ENCODE data around the gene STK32B.
"Not testable (repeated sequence)": the region's sequence is repeated elsewhere in the genome, so short reads cannot be mapped to it uniquely, and the experiment has no call there.

Gene STK32B

DNA sequence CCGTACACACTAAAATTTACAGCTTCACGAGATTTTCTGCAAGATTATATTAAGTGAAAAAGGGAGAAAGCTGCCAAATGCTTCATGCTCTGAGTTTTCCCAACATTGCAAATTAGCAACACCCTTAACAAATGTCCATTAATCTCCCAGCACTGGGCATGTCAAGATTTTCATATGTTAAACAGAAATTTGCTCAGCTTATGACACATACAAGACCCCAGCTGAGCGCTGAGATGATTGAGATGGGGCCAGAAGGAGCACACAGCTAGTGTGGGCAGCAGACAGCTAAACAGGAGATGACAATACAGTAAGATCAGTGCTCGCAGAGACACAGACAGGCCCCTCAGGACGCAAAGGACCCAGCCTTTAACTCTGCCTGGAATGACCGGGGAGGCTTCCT, 208.8 kb downstream of the STK32B start:
- no peak for DNase-seq (ENCODE audit: low read depth, low spot score)

- no peak for DNase-seq (ENCODE audit: low read depth, low spot score)
Observed at GRCh38 chr4:5261866-5262265, 210.6 kb downstream of the STK32B start.

- DNase-seq (ENCODE audit: low read depth, low spot score) = no peak
Observed at GRCh38 chr4:5266991-5267390, 215.7 kb downstream of the STK32B start.

GRCh38 chr4:5267408-5267807, 216.1 kb downstream of the STK32B start:
- DNase-seq (ENCODE audit: low read depth, low spot score) = no peak

DNA sequence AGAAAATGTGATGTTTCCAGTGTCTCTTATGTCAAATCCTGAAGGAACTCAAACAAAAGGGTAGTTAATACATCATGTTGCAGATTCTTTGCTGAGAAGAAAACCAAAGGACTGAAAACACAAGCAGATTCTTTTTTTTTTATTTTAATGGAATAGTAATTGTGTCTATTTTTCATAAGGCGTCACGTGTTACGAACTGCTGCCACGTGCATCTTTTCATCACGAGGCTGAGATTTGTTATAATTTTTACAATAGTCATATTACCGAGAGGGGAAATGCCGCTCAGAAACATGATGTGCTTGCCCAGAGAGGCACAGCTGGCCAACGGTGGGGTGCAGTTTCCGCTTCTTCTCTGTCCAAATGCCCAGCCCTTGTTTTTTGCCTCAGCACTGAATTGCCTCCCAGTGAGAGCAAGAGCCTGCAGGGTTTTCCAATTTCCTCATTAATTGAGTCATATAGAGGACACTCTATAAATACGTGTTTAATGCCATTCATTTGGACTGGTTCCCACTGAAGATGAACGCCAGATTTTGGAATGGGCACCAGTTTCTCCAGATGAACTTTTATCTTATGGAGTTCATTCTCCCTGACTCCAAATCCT, 225.3 kb downstream of the STK32B start:
- no peak for DNase-seq (ENCODE audit: low read depth, low spot score)

GRCh38 chr4:5277079-5277478, 225.8 kb downstream of the STK32B start:
- DNase-seq (ENCODE audit: low read depth, low spot score) = no peak

DNA sequence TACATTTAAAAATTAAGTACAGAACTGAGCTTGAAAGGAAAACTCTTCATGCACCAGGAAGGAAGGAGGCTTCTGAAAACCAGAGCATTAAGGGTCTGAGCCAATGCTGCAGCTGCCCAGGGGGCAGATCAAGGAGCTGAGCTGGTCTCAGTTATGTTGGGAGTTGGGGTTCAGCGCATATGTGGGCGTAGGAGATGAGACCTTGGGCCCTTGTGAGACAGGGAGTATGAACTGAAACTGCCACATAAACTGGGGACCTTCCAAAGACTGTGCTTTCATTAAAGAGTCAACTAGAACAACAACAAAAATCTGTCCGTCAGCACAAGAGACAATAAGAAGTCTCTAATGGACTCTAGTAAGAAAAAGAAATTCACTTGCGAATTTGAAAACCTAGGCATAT, 226.9 kb downstream of the STK32B start:
- no peak for DNase-seq (ENCODE audit: low read depth, low spot score)

- DNase-seq (ENCODE audit: low read depth, low spot score) = not testable (repeated sequence)
Observed at GRCh38 chr4:5280069-5280468, 228.8 kb downstream of the STK32B start.

- DNase-seq (ENCODE audit: low read depth, low spot score) = no peak
Observed at GRCh38 chr4:5280828-5281227, 229.5 kb downstream of the STK32B start.

- DNase-seq (ENCODE audit: low read depth, low spot score) = no peak
Observed at GRCh38 chr4:5283837-5284236, 232.6 kb downstream of the STK32B start.

DNA sequence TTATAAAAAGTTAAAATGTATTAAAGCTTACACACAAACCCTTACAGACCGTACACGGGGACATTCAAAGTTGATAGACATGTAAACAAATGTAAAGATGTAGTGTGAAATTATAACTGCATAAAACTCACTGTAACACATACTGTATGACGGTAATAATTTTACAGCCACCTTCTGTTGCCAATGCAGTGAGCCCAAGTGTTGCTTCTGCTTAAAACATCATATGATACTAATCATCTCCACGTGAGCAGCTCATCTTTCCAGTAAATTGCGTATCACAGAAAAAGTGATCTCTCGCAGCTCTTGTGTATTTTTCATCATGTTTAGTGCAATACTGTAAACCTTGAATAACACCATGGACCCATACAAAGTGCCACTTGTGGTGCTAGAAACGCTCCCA, 233.2 kb downstream of the STK32B start:
- DNase-seq (ENCODE audit: low read depth, low spot score) = no peak

DNA sequence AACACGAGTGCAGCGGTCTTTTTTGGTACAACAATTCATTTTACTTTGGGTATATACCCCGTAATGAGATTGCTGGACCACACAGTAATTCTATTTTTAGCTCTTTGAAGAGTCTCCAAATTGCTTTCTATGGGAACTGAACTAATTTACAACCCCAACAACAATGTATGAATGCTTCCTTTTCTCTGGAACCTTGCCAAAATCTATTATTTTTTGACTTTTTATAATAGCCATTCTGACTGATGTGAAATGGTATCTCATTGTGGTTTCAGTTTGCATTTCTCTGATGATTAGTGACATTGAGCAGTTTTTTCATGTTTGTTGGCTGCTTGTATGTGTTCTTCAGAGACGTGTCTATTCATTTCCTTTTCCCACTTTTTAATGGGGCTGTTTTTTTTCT, 240.8 kb downstream of the STK32B start:
- no peak for DNase-seq (ENCODE audit: low read depth, low spot score)

DNA sequence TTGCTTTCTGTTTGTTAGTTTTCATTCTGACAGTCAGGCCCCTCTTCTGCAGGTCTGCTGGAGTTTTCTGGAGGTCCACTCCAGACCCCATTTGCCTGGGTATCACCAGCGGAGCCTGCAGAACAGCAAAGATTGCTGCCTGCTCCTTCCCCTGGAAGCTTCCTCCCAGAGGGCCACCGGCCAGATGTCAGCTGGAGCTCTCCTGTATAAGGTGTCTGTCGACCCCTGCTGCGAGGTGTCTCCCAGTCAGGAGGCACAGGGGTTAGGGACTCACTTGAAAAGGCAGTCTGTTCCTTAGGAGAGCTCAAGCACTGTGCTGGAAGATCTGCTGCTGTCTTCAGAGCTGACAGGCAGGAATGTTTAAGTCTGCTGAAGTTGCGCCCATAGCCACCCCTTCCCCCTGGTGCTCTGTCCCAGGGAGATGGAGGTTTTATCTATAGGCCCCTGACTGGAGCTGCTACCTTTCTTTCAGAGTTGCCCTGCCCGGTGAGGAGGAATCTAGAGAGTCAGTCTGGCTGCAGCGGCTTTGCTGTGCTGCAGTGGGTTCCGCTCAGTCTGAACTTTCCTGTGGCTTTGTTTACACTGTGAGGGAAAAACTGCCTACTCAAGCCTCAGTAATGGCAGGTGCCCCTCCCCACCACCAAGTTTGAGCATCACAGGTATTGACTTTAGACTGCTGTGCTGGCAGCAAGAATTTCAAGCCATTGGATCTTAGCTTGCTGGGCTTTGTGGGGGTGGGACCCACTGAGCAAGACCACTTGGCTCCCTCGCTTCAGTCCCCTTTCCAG, 246.9 kb downstream of the STK32B start:
- DNase-seq (ENCODE audit: low read depth, low spot score) = not testable (repeated sequence)

DNA sequence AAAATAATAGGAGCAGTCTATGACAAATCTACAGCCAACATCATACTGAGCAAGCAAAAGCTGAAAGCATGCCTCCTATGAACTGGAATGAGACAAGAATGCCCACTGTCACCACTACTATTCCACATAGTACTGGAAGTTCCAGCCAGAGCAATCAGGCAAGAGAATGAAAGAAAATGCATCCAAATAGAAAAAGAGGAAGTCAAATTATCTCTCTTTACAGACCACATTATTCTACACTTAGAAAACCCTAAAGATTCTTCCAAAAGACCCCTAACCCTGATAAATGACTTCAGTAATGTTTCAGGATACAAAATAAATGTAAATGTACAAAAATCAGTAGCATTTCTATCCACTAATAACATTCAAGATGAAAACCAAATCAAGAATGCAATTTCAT, 249.0 kb downstream of the STK32B start:
- no peak for DNase-seq (ENCODE audit: low read depth, low spot score)

DNA sequence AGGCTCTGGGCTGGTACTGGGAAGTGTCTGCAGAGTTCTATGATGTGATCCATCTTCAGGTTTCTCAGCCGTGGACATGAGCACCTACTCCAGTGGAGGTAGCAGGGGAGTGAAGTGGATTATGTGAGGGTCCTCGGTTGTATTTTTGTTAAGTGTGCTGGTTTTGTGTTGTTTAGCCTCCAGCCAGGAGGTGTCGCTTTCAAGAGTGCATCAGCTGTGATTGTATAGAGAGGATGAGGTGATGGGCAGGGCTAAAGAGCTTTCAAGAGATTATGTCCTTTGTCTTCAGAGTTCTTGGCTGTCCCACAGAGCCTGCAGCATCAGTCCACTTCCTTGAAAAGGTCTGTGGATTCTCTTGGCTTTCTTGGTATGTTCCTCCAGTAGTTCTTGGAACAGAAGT, 256.6 kb downstream of the STK32B start:
- DNase-seq (ENCODE audit: low read depth, low spot score) = no peak

- no peak for DNase-seq (ENCODE audit: low read depth, low spot score)
Observed at GRCh38 chr4:5322321-5322720, 271.0 kb downstream of the STK32B start.

DNA sequence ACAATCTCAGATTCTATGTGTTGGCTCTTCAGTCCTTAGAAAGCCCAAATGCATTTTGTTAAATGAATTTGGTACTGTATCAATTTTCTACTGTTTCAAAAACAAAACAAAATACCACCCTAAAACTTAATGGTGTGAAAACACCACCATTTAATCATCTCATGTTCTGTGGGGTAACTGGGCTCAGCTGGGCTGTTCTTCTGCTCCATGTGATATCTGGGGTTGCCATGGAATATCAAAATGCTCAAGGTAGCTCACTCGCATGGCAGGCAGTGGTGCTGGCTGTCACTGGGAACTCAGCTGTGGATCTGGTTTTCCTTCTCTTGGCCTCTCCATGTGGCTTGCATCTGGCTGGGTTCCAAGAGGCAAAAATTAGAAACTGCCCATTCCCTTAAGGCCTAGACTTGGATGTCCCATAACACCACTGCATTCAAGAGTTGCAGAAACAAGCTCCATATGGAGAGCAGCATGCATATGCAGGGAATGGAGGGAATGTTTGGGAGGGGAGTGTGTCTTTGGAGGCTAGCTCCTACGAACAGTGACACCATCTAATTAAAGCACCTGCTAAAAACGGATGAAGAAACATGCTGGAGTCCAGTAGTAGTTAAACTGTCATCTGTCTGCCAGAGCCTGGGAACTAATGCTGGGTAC, 279.2 kb downstream of the STK32B start:
- no peak for DNase-seq (ENCODE audit: low read depth, low spot score)

- DNase-seq (ENCODE audit: low read depth, low spot score) = no peak
Observed at GRCh38 chr4:5337731-5338130, 286.5 kb downstream of the STK32B start.

DNA sequence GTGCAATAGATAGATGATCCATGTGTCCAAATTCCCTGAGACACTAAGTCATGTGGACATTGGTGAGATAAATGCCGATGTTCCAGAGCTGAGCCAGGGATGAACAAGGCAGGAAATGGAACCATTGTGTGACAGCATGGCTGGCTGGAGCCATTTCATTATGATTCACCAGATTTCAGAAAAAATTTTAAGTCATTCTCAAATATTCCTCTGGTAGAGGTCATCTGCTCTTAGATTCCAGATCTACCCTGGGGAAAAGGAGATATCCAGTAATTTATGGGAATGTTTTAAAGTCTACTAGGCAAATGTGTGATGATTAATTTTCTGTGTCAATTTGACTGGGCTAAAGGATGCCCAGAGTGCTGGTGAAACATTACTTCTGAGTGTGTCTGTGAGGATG, 287.3 kb downstream of the STK32B start:
- no peak for DNase-seq (ENCODE audit: low read depth, low spot score)

DNA sequence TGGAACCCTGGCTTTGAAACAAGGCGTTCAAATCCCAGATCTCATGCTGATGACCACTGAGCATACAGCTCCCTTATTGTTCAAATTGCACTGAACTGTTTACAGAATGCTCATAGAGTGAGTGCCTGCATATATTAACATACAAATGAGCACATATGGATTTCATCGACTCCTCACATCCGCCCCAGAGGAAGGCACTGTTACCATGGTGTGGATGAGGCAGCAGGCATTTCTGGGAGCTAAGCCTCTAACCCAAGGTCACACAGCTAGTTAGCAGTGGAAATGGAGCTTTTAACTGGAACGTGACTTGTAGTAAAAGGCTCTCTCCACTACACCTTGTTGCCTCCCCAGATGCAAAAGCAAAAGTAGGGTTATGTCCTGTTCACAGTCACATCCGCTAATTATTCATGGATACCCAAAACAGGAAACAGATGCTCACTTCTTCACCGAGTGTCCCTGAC, 289.7 kb downstream of the STK32B start:
- no peak for DNase-seq (ENCODE audit: low read depth, low spot score)

GRCh38 chr4:5341526-5341925, 290.2 kb downstream of the STK32B start:
- DNase-seq (ENCODE audit: low read depth, low spot score) = no peak

DNA sequence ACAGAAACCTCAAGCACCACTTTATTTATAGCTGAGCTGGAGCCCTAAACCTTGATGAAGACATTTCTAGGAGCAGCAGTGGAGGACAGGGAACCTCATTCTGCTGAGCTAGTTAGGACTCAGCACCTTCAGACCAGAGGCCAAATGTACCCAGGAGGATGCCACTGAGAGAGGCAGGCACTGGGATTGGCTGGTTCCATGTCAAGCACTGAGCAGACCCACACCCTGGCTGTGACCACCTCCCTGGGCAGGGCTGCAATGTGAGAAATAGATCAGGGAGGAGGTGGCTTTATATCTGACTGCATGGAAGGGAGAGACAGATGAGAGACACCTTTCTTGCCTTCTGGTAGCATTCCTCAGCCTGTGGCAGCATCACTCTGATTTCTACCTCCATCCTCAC, 304.6 kb downstream of the STK32B start:
- DNase-seq (ENCODE audit: low read depth, low spot score) = no peak

DNA sequence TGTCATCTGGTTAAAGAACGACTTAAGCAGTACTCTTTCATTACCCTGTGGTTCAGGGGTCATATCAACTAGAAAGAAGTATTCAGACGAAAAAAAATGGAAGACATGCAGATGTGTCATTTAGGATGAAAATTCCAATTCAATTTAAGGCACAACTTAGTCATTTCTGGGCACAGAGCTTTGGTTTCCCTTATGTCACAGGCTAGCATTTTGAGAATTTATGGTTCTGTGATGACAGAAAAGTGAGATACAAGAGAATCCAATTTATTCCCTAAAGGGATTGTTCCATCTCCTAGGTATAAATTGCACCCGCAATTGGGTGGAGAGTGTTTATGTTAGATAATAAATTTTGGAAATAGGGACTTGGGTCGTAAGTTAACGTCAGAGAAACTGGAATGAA, 306.6 kb downstream of the STK32B start:
- no peak for DNase-seq (ENCODE audit: low read depth, low spot score)
